HEK293 (cell line): ENCODE measurements around the gene CEP350.

Experiments used
- CTCF ChIA-PET: fragments of 350-600 bp; formaldehyde crosslinking; extraction: SDS; loops from one replicate; lab custom pipeline; 2021; ENCODE audit warnings: antibody characterized with exemption; lab: Yijun Ruan, JAX
- POLR2A ChIA-PET: fragments of 300-600 bp; formaldehyde crosslinking; extraction: SDS; loops from one replicate; lab custom pipeline; 2020; ENCODE audit warnings: antibody characterized with exemption, inconsistent platforms; lab: Yijun Ruan, JAX
- H3K27ac ChIP-seq: fragments of 200-500 bp; sonication (Bioruptor generic); 2 replicates; pipeline ENCODE4 v1.5.1; 2014; ENCODE audit warnings: low read depth, low read length, control low read depth, inconsistent platforms; ENCODE audit errors: extremely low read depth
- H3K36me3 ChIP-seq, 2 experiments: fragments of 200-500 bp in 1 of 2; sonication (Bioruptor generic) in 1 of 2; 1 replicate in 1 of 2; 2 replicates in 1 of 2; pipeline ENCODE4 v1.5.1; 2014 to 2017; ENCODE audit warnings: inconsistent platforms in 2 of 2, low read length in 2 of 2; ENCODE audit not compliant: control insufficient read depth in 2 of 2, insufficient read depth in 1 of 2
- H3K4me1 ChIP-seq: fragments of 200-500 bp; sonication (Bioruptor generic); 2 replicates; pipeline ENCODE4 v1.5.1; 2014; ENCODE audit warnings: mild to moderate bottlenecking, low read length, inconsistent platforms; ENCODE audit not compliant: control insufficient read depth, insufficient read depth
- H3K4me3 ChIP-seq: 2 replicates; pipeline ENCODE4 v1.5.1; 2011; ENCODE audit warnings: low read depth, mild to moderate bottlenecking, control low read depth, low read length, moderate library complexity
- H3K9me3 ChIP-seq: fragments of 200-500 bp; sonication (Bioruptor generic); 2 replicates; pipeline ENCODE4 v1.5.1; 2014; ENCODE audit warnings: low read depth, low read length, inconsistent platforms; ENCODE audit not compliant: control insufficient read depth, insufficient read depth
- EGR2 ChIP-seq: fragments of 450-650 bp; formaldehyde crosslinking; IDR thresholded peaks from 2 replicates; pipeline ENCODE4 v1.5.1; 2016; ENCODE audit warnings: low read depth, missing biosample characterization, missing genetic modification characterization
- FEZF1 ChIP-seq: fragments of 450-650 bp; formaldehyde crosslinking; IDR thresholded peaks from 2 replicates; pipeline ENCODE4 v1.5.1; 2016; ENCODE audit warnings: missing biosample characterization, missing genetic modification characterization
- GLI4 ChIP-seq: fragments of 450-650 bp; formaldehyde crosslinking; IDR thresholded peaks from 2 replicates; pipeline ENCODE4 v1.5.1; 2016; ENCODE audit warnings: missing biosample characterization, missing genetic modification characterization
- IKZF3 ChIP-seq: fragments of 450-650 bp; IDR thresholded peaks from 2 replicates; pipeline ENCODE4 v1.5.0; 2018; ENCODE audit warnings: missing biosample characterization, mild to moderate bottlenecking, missing genetic modification characterization, moderate library complexity
- MZF1 ChIP-seq: fragments of 450-650 bp; formaldehyde crosslinking; IDR thresholded peaks from 2 replicates; pipeline ENCODE4 v1.5.1; 2017; ENCODE audit warnings: missing biosample characterization, missing genetic modification characterization, borderline replicate concordance
- REPIN1 ChIP-seq: fragments of 450-650 bp; formaldehyde crosslinking; IDR thresholded peaks from 2 replicates; pipeline ENCODE4 v1.5.1; 2017; ENCODE audit warnings: missing biosample characterization, missing genetic modification characterization, low read depth
- SCRT2 ChIP-seq: fragments of 450-650 bp; formaldehyde crosslinking; IDR thresholded peaks from 2 replicates; pipeline ENCODE4 v1.5.1; 2016; ENCODE audit warnings: missing biosample characterization, missing genetic modification characterization
- SP3 ChIP-seq: fragments of 450-650 bp; formaldehyde crosslinking; IDR thresholded peaks from 2 replicates; pipeline ENCODE4 v1.5.1; 2016; ENCODE audit warnings: missing biosample characterization, missing genetic modification characterization
- YY1 ChIP-seq: fragments of 450-650 bp; formaldehyde crosslinking; IDR thresholded peaks from 2 replicates; pipeline ENCODE4 v1.5.1; 2018; ENCODE audit warnings: missing biosample characterization, missing genetic modification characterization
- ZBTB20 ChIP-seq: fragments of 450-650 bp; formaldehyde crosslinking; IDR thresholded peaks from 2 replicates; pipeline ENCODE4 v1.5.1; 2016; ENCODE audit warnings: missing biosample characterization, missing genetic modification characterization
- ZBTB21 ChIP-seq: fragments of 450-650 bp; formaldehyde crosslinking; IDR thresholded peaks from 2 replicates; pipeline ENCODE4 v1.5.1; 2017; ENCODE audit warnings: missing biosample characterization, missing genetic modification characterization
- ZNF121 ChIP-seq: fragments of 450-650 bp; formaldehyde crosslinking; IDR thresholded peaks from 2 replicates; pipeline ENCODE4 v1.5.1; 2016; ENCODE audit warnings: missing biosample characterization, missing genetic modification characterization
- ZNF155 ChIP-seq: fragments of 450-650 bp; formaldehyde crosslinking; IDR thresholded peaks from 2 replicates; pipeline ENCODE4 v1.5.1; 2016; ENCODE audit warnings: missing biosample characterization, missing genetic modification characterization
- ZNF175 ChIP-seq: fragments of 450-650 bp; formaldehyde crosslinking; IDR thresholded peaks from 2 replicates; pipeline ENCODE4 v1.5.1; 2016; ENCODE audit warnings: missing biosample characterization, missing genetic modification characterization
- ZNF19 ChIP-seq: fragments of 450-650 bp; formaldehyde crosslinking; IDR thresholded peaks from 2 replicates; pipeline ENCODE4; 2016; ENCODE audit warnings: missing biosample characterization, missing genetic modification characterization, low read depth
- ZNF23 ChIP-seq: fragments of 450-650 bp; formaldehyde crosslinking; IDR thresholded peaks from 2 replicates; pipeline ENCODE4 v1.5.1; 2016; ENCODE audit warnings: missing biosample characterization, missing genetic modification characterization, borderline replicate concordance
- ZNF248 ChIP-seq: fragments of 450-650 bp; formaldehyde crosslinking; IDR thresholded peaks from 2 replicates; pipeline ENCODE4 v1.5.1; 2017; ENCODE audit warnings: missing biosample characterization, missing genetic modification characterization
- ZNF398 ChIP-seq: fragments of 450-650 bp; formaldehyde crosslinking; IDR thresholded peaks from 2 replicates; pipeline ENCODE4 v1.5.1; 2017; ENCODE audit warnings: missing biosample characterization, missing genetic modification characterization
- ZNF404 ChIP-seq: fragments of 450-650 bp; formaldehyde crosslinking; IDR thresholded peaks from 2 replicates; pipeline ENCODE4 v1.5.1; 2017; ENCODE audit warnings: missing biosample characterization, missing genetic modification characterization
- ZNF521 ChIP-seq: fragments of 450-650 bp; formaldehyde crosslinking; IDR thresholded peaks from 2 replicates; pipeline ENCODE4 v1.5.1; 2017; ENCODE audit warnings: missing biosample characterization, mild to moderate bottlenecking, missing genetic modification characterization
- ZNF558 ChIP-seq: fragments of 450-650 bp; formaldehyde crosslinking; IDR thresholded peaks from 2 replicates; pipeline ENCODE4 v1.5.1; 2016; ENCODE audit warnings: missing biosample characterization, missing genetic modification characterization
- ZNF596 ChIP-seq: fragments of 450-650 bp; IDR thresholded peaks from 2 replicates; pipeline ENCODE4 v1.5.0; 2018; ENCODE audit warnings: missing biosample characterization, mild to moderate bottlenecking, missing genetic modification characterization, moderate library complexity
- ZNF626 ChIP-seq: fragments of 450-650 bp; sonication (Bioruptor Pico); formaldehyde crosslinking; IDR thresholded peaks from 2 replicates; pipeline ENCODE4 v1.5.1; 2018; ENCODE audit warnings: missing biosample characterization, missing genetic modification characterization, inconsistent platforms
- ZNF670 ChIP-seq: fragments of 450-650 bp; formaldehyde crosslinking; IDR thresholded peaks from 2 replicates; pipeline ENCODE4 v1.5.1; 2016; ENCODE audit warnings: missing biosample characterization, missing genetic modification characterization, low read depth
- ZNF692 ChIP-seq: fragments of 450-650 bp; formaldehyde crosslinking; IDR thresholded peaks from 2 replicates; pipeline ENCODE4 v1.5.1; 2016; ENCODE audit warnings: missing biosample characterization, missing genetic modification characterization
- ZNF768 ChIP-seq: fragments of 450-650 bp; formaldehyde crosslinking; IDR thresholded peaks from 2 replicates; pipeline ENCODE4 v1.5.1; 2018; ENCODE audit warnings: missing biosample characterization, mild to moderate bottlenecking, missing genetic modification characterization
- ZNF776 ChIP-seq: fragments of 450-650 bp; formaldehyde crosslinking; IDR thresholded peaks from 2 replicates; pipeline ENCODE4 v1.5.0; 2017; ENCODE audit warnings: missing biosample characterization, missing genetic modification characterization, borderline replicate concordance
- ZNF843 ChIP-seq: fragments of 450-650 bp; formaldehyde crosslinking; IDR thresholded peaks from 2 replicates; pipeline ENCODE4 v1.5.1; 2016; ENCODE audit warnings: missing biosample characterization, missing genetic modification characterization
- TF ChIP-seq, protein P1 (sequence below): fragments of 450-650 bp; formaldehyde crosslinking; IDR thresholded peaks from 2 replicates; pipeline ENCODE4 v1.5.1; 2017; ENCODE audit warnings: missing biosample characterization, missing genetic modification characterization
- TF ChIP-seq, protein P2 (sequence below): fragments of 450-650 bp; formaldehyde crosslinking; optimal IDR thresholded peaks from 2 replicates; pipeline ENCODE3; 2016; ENCODE audit warnings: missing biosample characterization, mild to moderate bottlenecking, missing genetic modification characterization

CEP350 gene

DNA sequence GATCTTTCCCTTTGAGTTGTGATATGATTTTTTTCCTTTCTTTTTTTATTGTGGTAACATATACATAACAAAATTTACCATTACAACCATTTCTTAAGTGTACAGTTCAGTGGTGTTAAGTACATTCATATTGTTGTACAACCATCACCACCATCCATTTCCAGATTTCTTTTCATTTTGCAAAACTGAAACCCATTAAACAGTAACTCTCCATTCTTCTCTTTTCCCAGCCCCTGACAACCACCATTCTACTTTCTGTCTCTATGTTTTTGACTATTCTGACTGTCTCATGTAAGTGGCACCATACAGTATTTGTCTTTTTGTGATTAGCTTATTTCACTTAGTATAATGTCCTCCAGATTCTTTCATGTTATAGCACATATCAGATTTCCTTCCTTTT lies 30.3 kb downstream of the CEP350 start (continued):
- TF ChIP-seq, protein P1, sequence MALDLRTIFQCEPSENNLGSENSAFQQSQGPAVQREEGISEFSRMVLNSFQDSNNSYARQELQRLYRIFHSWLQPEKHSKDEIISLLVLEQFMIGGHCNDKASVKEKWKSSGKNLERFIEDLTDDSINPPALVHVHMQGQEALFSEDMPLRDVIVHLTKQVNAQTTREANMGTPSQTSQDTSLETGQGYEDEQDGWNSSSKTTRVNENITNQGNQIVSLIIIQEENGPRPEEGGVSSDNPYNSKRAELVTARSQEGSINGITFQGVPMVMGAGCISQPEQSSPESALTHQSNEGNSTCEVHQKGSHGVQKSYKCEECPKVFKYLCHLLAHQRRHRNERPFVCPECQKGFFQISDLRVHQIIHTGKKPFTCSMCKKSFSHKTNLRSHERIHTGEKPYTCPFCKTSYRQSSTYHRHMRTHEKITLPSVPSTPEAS (tag by site-specific recombination) = no peak
- no peak for TF ChIP-seq ZNF626 (tag by site-specific recombination)
- TF ChIP-seq ZBTB20 = no peak
- no peak for TF ChIP-seq ZNF175 (tag by site-specific recombination)
- no peak for TF ChIP-seq ZNF521 (tag by site-specific recombination)
- TF ChIP-seq ZBTB21 = no peak
- TF ChIP-seq ZNF121 (tag by site-specific recombination) = no peak

- TF ChIP-seq ZNF843 (no peak), EGR2 (tag by site-specific recombination) (no peak), YY1 (tag by site-specific recombination) (no peak), ZNF19 (tag by site-specific recombination) (no peak), ZNF670 (no peak), ZNF596 (tag by site-specific recombination) (no peak), ZNF155 (tag by site-specific recombination) (no peak), IKZF3 (tag by site-specific recombination) (no peak)
- TF ChIP-seq, protein P2, sequence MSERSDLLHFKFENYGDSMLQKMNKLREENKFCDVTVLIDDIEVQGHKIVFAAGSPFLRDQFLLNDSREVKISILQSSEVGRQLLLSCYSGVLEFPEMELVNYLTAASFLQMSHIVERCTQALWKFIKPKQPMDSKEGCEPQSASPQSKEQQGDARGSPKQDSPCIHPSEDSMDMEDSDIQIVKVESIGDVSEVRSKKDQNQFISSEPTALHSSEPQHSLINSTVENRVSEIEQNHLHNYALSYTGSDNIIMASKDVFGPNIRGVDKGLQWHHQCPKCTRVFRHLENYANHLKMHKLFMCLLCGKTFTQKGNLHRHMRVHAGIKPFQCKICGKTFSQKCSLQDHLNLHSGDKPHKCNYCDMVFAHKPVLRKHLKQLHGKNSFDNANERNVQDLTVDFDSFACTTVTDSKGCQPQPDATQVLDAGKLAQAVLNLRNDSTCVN = no peak
- TF ChIP-seq, all 188 proteins: peak for 0
- H3K4me1 ChIP-seq = no peaks in the 10 kb centered on the region
- H3K27ac ChIP-seq = no peak overlapping the region
- H3K9me3 ChIP-seq = no peaks in the 10 kb centered on the region
- H3K36me3 ChIP-seq = peaks cover 4 to 30% of the 10 kb centered on the region in 2 experiments; a peak in 2 of 3 replicates
- ChIA-PET CTCF (no interaction called here), POLR2A (no interaction called here)
- no peak overlapping the region for H3K4me3 ChIP-seq
These were observed 36.2 kb downstream of the CEP350 start for GRCh38 chr1:179990847-179991246.

GRCh38 chr1:179995576-179995975 lies 41.0 kb downstream of the CEP350 start:
- Histone ChIP-seq H3K9me3 (no peaks in the 10 kb centered on the region), H3K4me1 (no peaks in the 10 kb centered on the region), H3K4me3 (no peak overlapping the region), H3K27ac (no peak overlapping the region), H3K36me3 (peaks cover 18 to 44% of the 10 kb centered on the region in 2 experiments)
- ChIA-PET CTCF (no interaction called here), POLR2A (no interaction called here)
- no peak for TF ChIP-seq ZNF398 (tag by site-specific recombination)
- no peak for TF ChIP-seq SCRT2 (tag by site-specific recombination)
- no peak for TF ChIP-seq ZNF248 (tag by site-specific recombination)
- no peak for TF ChIP-seq GLI4 (tag by site-specific recombination)
- no peak for TF ChIP-seq ZNF404 (tag by site-specific recombination)
- no peak for TF ChIP-seq SP3
- no peak for TF ChIP-seq ZNF23 (tag by site-specific recombination)
- TF ChIP-seq ZNF768 (tag by site-specific recombination) = no peak
- TF ChIP-seq REPIN1 = no peak
- TF ChIP-seq ZNF596 (tag by site-specific recombination) = no peak
- no peak for TF ChIP-seq FEZF1
- TF ChIP-seq ZNF776 (tag by site-specific recombination) = no peak
- no peak for TF ChIP-seq ZNF692 (tag by site-specific recombination)
- TF ChIP-seq MZF1 = no peak
- TF ChIP-seq ZNF558 = no peak
- TF ChIP-seq, protein P1 (tag by site-specific recombination) = no peak
